IPS DF 6.9 (cell line): ENCODE results near the gene BTBD19.
"Not testable (repeated sequence)": the region's sequence is repeated elsewhere in the genome, so short reads cannot be mapped to it uniquely, and the experiment has no call there.

Experiments
- DNase-seq: peaks from one replicate; pipeline ENCODE4 v3.0.0-alpha.2; 2013; ENCODE audit warnings: low read depth, low spot score
- H3K27ac ChIP-seq: one replicate; pipeline ENCODE4 v1.5.1; 2013; ENCODE audit warnings: low read length, control low read depth
- H3K27me3 ChIP-seq: 2 replicates; pipeline ENCODE4 v1.6.1; 2013; ENCODE audit warnings: mild to moderate bottlenecking, low read length; ENCODE audit not compliant: control insufficient read depth, insufficient read depth
- H3K36me3 ChIP-seq: 2 replicates; pipeline ENCODE4 v1.6.1; 2013; ENCODE audit warnings: low read length; ENCODE audit not compliant: control insufficient read depth, insufficient read depth
- H3K4me1 ChIP-seq: 2 replicates; pipeline ENCODE4 v1.6.1; 2013; ENCODE audit warnings: low read length; ENCODE audit not compliant: control insufficient read depth, insufficient read depth
- H3K4me3 ChIP-seq: 2 replicates; pipeline ENCODE4 v1.5.1; 2013; ENCODE audit warnings: mild to moderate bottlenecking, low read length
- H3K9me3 ChIP-seq: 2 replicates; pipeline ENCODE4 v1.6.1; 2013; ENCODE audit warnings: low read length, inconsistent platforms; ENCODE audit not compliant: control insufficient read depth, insufficient read depth
- WGBS: extraction: QIAGEN DNeasy Blood & Tissue Kit; methylation state at CpG from one replicate; pipeline ENCODE4 v1.1.7; 2013; ENCODE audit warnings: mixed read lengths, missing lambda C conversion rate; ENCODE audit not compliant: insufficient read length, insufficient coverage; 5-methylcytosine and 5-hydroxymethylcytosine counted together

BTBD19 gene

DNA sequence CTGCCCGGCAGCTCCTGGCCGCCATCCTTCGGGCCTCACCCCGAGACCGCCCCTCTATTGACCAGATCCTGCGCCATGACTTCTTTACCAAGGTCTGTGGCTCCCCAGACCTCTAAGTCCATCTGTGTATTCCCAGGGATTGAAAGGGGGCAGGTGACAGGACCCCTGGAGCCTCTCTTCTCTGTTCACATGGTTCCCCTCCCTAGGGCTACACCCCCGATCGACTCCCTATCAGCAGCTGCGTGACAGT, 5.3 kb upstream of the BTBD19 start:
- DNase-seq, result no peak
- Histone ChIP-seq H3K27me3 (no peaks in the 10 kb centered on the region), H3K36me3 (peaks cover 10% of the 10 kb centered on the region; the same call in 1 of the 2 replicates), H3K27ac (no peak overlapping the region), H3K4me1 (peaks cover 12% of the 10 kb centered on the region), H3K4me3 (no peak overlapping the region; the same call in 1 of the 2 replicates), H3K9me3 (no peaks in the 10 kb centered on the region)
- no CpG with 5 or more reads among the region's 9 CpGs for WGBS

DNA sequence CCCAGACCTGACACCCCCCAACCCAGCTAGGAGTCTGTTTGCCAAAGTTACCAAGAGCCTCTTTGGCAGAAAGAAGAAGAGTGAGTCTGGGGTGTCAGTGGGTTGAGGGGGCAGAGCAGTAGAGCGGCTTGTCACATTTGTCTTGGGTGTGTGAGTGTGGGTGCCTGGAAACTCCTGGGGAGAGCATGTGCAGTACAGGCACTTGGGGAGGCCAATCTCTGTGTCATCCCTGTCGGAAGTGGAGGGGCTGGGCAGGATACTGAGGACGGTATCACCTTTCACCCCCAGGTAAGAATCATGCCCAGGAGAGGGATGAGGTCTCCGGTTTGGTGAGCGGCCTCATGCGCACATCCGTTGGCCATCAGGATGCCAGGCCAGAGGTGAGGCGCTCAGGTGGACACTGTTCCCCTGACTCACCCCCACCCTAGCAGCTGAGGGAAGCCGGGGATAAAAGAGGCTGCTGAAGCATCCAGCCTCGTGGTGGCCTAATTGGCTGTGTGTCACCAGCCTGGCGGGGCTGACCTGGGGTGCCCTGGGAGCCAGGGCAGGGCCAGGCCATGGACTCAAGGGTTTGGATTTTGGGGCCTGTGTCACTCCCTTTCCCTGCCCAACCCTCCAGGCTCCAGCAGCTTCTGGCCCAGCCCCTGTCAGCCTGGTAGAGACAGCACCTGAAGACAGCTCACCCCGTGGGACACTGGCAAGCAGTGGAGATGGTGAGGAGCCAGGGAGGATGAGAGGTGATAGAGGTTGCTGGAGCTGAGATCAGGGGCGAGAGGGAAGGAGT, 4.8 kb upstream of the BTBD19 start:
- no peaks in the 10 kb centered on the region for H3K27me3 ChIP-seq
- peaks cover 10% of the 10 kb centered on the region; the same call in 1 of the 2 replicates for H3K36me3 ChIP-seq

GRCh38 chr1:44805311-44806024, 2.9 kb upstream of the BTBD19 start:
- WGBS, result no CpG with 5 or more reads among the region's 20 CpGs
- no peak overlapping the region for H3K4me3 ChIP-seq
- peaks cover 21% of the 10 kb centered on the region for H3K4me1 ChIP-seq
- H3K9me3 ChIP-seq, result no peaks in the 10 kb centered on the region
- H3K27me3 ChIP-seq, result no peaks in the 10 kb centered on the region
- H3K36me3 ChIP-seq, result peaks cover 10% of the 10 kb centered on the region; the same call in 1 of the 2 replicates
- no peak overlapping the region for H3K27ac ChIP-seq
- DNase-seq, result no peak

More for the DNA sequence above, 4.8 kb upstream of the BTBD19 start:
- DNase-seq, result no peak
- no CpG with 5 or more reads among the region's 13 CpGs for WGBS
- no peak overlapping the region for H3K4me3 ChIP-seq
- peaks cover 16% of the 10 kb centered on the region for H3K4me1 ChIP-seq
- no peak overlapping the region for H3K27ac ChIP-seq
- no peaks in the 10 kb centered on the region for H3K9me3 ChIP-seq

DNA sequence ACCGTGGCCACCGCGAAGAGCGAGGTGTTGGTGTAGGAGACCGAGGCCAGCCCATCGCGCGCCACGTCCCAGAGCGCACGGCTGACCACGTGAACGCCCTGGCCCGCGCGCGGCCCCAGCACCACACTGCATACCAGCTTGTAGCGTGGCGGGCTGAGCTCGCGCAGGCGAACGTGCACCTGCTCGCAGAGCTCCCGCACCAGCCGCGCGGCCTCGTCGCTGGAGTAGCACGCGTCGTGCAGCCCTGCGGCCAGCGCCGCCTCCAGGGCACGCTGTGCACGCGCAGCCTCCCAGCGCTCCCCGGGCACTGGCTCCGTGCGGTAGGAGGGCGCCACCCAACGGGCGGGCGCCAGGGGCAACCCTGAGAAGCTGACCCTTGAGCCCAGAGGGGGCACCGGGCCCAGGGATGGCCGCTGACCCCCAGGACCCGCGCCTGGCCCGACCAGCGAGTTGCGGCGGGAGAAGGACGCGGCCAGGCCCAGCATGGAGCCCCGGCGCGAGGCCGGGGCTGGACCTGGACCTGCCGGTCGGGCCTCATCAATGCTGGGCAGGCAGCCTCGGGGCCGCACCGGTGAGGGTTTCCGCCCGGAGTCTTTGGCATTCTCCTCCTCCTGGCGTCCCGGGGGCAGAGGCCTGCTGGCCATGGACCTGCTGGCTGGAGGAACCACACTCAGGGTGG, 2.2 kb upstream of the BTBD19 start:
- WGBS, result no CpG with 5 or more reads among the region's 70 CpGs
- Histone ChIP-seq H3K27me3 (no peaks in the 10 kb centered on the region), H3K9me3 (no peaks in the 10 kb centered on the region), H3K36me3 (peaks cover 10% of the 10 kb centered on the region; the same call in 1 of the 2 replicates), H3K27ac (no peak overlapping the region), H3K4me1 (peaks cover 18% of the 10 kb centered on the region), H3K4me3 (no peak overlapping the region)
- no peak for DNase-seq

DNA sequence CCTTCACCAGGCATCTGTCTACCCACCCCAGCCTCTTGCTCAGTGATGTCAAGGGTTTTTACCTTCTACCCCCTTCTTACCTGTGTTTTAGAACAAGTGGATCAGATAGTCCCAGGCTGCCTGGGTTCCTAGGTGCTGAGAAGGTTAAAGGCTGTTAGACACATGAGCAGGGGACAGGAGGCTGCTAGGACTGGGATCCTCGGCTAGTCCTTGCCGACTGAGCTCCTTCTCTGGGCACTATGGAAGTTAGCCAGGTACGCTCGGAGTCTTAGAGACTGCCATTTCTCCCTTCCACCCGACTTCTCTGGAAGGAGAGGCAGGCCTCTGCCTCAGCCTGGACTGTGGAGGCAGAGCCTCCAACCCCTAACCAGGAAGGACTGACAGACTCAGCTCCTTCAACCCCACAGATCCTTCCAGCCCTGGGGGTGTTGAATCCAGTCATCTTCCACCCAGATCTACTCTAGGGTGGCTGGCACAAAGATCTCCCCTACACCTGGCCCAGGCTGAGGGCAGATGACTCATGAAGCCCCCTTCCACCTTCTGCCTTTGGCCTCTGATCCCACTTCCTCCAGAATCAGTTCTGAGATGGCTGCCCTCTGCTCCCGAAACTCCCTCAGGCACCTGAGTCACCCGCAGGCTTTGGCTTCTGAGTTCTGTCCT, 1.5 kb upstream of the BTBD19 start, which contains the start of gene DYNLT4:
DYNLT4 (minus strand) TSS at position 648 of the 660 bp plus-strand sequence. CDS start 683 bp downstream, outside the sequence.
- Histone ChIP-seq H3K36me3 (peaks cover 10% of the 10 kb centered on the region; the same call in 1 of the 2 replicates), H3K27ac (peak within 1 kb of the TSS; percentile 1), H3K4me1 (peaks cover 18% of the 10 kb centered on the region), H3K4me3 (no peak within 1 kb of the TSS), H3K9me3 (no peaks in the 10 kb centered on the region), H3K27me3 (no peaks in the 10 kb centered on the region)
- no CpG with 5 or more reads among the region's 7 CpGs for WGBS
- DNase-seq, result no peak

GRCh38 chr1:44807364-44808062, 810 bp upstream of the BTBD19 start:
- no peaks in the 10 kb centered on the region for H3K9me3 ChIP-seq
- no peak overlapping the region for H3K4me3 ChIP-seq
- peaks cover 10% of the 10 kb centered on the region; the same call in 1 of the 2 replicates for H3K36me3 ChIP-seq
- peak overlapping the region; percentile 1 for H3K27ac ChIP-seq
- WGBS, result no CpG with 5 or more reads among the region's 16 CpGs
- DNase-seq, result no peak
- no peaks in the 10 kb centered on the region for H3K27me3 ChIP-seq
- H3K4me1 ChIP-seq, result peaks cover 18% of the 10 kb centered on the region

- WGBS, result no CpG with 5 or more reads among the region's 6 CpGs
- peaks cover 20% of the 10 kb centered on the region for H3K4me1 ChIP-seq
- H3K36me3 ChIP-seq, result peaks cover 10% of the 10 kb centered on the region; the same call in 1 of the 2 replicates
- H3K27ac ChIP-seq, result no peak overlapping the region
- H3K4me3 ChIP-seq, result no peak overlapping the region
- H3K27me3 ChIP-seq, result no peaks in the 10 kb centered on the region
- DNase-seq, result no peak
- H3K9me3 ChIP-seq, result no peaks in the 10 kb centered on the region
These were observed 905 bp downstream of the BTBD19 start for GRCh38 chr1:44808938-44809917.

DNA sequence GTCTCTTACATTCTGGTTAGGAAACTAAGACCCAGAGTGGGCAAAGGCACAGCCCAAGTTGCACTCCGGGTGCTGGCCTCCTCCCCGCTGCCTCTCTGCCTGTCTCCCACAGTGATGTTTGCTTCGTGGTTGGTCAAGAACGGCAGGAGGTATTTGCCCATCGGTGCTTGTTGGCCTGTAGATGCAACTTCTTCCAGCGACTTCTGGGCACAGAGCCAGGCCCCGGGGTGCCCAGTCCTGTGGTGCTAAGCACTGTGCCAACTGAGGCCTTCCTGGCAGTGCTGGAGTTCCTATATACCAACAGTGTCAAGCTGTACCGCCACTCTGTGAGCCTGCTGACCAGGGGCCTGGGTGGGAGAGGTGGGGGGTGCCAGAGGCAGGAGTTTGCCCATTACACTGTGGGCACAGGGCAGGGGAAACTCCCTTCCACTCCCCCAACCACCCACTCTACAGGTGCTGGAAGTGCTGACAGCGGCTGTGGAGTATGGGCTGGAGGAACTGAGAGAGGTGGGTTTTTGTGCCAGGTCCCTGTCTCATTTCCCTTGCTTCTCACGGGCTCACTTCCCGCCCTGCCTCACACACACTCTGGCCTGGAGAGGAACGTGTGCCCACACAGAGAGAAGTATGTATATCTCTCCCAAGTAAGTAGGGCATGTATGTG, 1.9 kb downstream of the BTBD19 start:
- Histone ChIP-seq H3K27me3 (no peaks in the 10 kb centered on the region), H3K4me3 (no peak overlapping the region), H3K27ac (no peak overlapping the region), H3K4me1 (peaks cover 20% of the 10 kb centered on the region), H3K36me3 (peaks cover 7% of the 10 kb centered on the region; the same call in 1 of the 2 replicates), H3K9me3 (no peaks in the 10 kb centered on the region)
- DNase-seq, result no peak
- no CpG with 5 or more reads among the region's 12 CpGs for WGBS

DNA sequence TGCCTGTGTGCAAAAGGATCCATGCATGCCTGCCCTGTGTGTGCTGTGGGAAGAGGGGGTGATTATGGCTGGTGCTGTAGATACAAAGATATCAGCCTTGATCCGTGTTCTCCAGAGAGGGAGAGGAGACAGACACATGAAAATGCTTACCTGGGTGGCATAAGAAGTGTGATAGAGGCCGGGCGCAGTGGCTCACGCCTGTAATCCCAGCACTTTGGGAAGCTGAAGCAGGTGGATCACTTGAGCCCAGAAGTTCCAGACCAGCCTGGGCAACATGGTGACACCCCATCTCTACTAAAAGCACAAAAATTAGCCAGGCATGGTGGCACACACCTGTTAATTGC, 2.4 kb downstream of the BTBD19 start:
- not testable (repeated sequence) for DNase-seq, H3K9me3 ChIP-seq, H3K36me3 ChIP-seq, H3K27me3 ChIP-seq, H3K4me3 ChIP-seq, H3K27ac ChIP-seq
- H3K4me1 ChIP-seq, result peaks cover 20% of the 10 kb centered on the region
- no CpG with 5 or more reads among the region's 4 CpGs for WGBS
